Peyer's patch (tissue), 4 donors: ENCODE measurements around the gene JCAD.

Experiments used
- CTCF ChIP-seq, 6 experiments: fragments of 450-650 bp in 4 of 6; fragments of 200-600 bp in 2 of 6; sonication (generic) in 1 of 6; IDR thresholded peaks; one replicate each; pipeline ENCODE4 v1.5.1; 2017 to 2019; ENCODE audit warnings: antibody characterized with exemption in 6 of 6, mild to moderate bottlenecking in 3 of 6, moderate library complexity in 1 of 6
- POLR2A ChIP-seq, 2 donors: fragments of 450-650 bp; IDR thresholded peaks; one replicate each; pipeline ENCODE4 v1.5.1; 2017; ENCODE audit warnings: antibody characterized with exemption in 2 of 2, mild to moderate bottlenecking in 2 of 2, moderate library complexity in 2 of 2

DNA sequence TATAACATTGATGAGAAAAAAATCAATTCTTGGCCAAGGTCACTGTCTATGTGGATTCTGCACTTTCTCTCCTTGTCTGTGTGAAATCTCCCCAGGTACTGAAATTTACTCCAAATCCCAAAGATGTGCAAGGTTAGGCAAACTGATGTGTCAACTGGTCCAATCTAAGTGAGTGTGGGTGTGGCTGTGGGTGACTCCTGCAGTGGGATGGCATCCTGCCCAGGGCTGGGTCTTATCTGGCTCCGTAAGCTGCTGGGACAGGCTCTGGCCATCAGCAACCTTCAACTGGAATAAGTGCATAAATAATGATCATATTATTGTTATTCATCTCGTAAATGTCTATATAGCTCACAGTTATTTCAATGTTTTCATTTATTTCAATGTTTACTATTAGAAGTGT lies 79.3 kb downstream of the JCAD start:
- TF ChIP-seq CTCF (IDR thresholded peaks at IDR 0.05), result no peak
- TF ChIP-seq POLR2A (IDR thresholded peaks at IDR 0.05), result no peak
